ENCODE data around the gene C6orf163. TPM values are rescaled to one million over a fixed set of nuclear protein-coding genes. Genes with fewer than 3 reads are reported as not detected.

The C6orf163 gene
- total RNA-seq, 2 donors from 2014 or later = 2.7 to 3.7 TPM

GRCh38 chr6:87397656-87398055, 53.0 kb downstream of the C6orf163 start:
- ATAC-seq (no peak), DNase-seq (no peak)
- intact Hi-C loops (cut with DNase I, micrococcal nuclease) = no loop called here

DNA sequence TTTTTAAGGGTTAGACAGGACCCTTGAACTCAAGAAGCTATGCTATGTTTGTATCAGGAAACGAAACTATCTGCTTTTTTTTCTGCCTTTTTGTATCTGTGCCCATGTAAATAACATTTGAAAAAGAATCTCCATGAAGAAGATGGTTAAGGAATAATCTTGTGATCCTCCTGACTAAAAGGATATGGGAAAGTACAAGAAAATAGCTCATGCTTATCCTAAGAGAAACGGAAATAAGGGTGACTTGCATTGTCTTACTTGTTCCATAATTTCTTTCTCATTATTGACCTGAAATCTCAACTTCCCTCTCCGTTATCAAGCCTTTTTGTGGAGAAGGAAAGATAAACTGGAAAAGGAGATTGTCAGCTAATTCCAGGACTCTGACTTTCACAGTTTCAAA, 57.2 kb downstream of the C6orf163 start:
- ATAC-seq = no peak
- intact Hi-C loops (cut with DNase I, micrococcal nuclease) = no loop called here
- DNase-seq = no peak

GRCh38 chr6:87407561-87407900, 62.9 kb downstream of the C6orf163 start:
- ATAC-seq (peak; percentile 22), DNase-seq (peak in 1 of 2 donors; percentile 32)
- intact Hi-C loops (cut with DNase I, micrococcal nuclease) = no loop called here

DNA sequence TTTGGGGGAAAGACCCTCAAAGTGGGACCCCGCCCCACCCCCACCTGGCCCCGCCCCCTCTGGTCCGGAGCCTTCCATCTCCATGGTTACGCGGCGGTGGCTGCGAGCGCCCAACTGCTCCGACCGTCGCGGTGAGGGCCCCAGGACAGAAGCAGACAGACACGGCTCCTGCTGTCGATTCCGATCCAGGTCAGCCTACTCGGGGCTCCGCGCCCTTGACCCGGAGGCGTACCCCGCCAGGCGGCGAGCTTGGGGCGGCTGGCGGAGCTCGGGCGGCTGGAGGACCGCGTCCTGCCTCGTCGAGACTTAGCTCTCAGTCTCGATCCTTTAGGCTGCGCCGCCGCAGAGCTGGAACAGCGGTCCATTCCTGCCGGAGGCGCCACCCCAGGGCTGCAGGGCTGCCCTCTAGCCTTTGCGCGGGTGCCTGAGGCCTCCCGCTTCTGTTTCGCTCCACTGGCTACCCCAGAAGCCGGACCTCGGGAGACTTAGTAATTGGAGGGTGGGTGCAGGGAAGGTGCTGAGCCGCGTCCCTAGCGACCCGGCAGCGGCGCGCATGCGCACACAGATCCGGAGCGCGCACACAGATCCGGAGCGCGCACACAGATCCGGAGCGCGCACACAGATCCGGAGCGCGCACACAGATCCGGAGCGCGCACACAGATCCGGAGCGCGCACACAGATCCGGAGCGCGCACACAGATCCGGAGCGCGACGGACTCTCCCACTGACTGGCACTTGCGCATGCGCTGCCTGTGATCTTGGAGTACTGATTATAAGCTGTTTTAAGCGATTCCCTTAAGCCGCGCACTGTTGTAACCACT, 63.5 kb downstream of the C6orf163 start, which contains the start of gene CFAP206:
TSS of gene CFAP206 (plus strand) at position 72 of the 820 bp plus-strand sequence. CDS start 1,868 bp downstream, outside the sequence.
- ATAC-seq (peak; percentile 93), DNase-seq (peak; percentile 84 to 86)
- intact Hi-C loops (cut with DNase I, micrococcal nuclease) = no loop called here

- ATAC-seq (peak; percentile 17), DNase-seq (no peak)
- intact Hi-C loops (cut with DNase I, micrococcal nuclease) = no loop called here
Measured at GRCh38 chr6:87408721-87409155, 64.1 kb downstream of the C6orf163 start.

Other genes with a start within 250 kb of the C6orf163 start
- gene CGA, start 249.7 kb upstream of the C6orf163 start, total RNA-seq = not detected
- gene ZNF292, start 189.2 kb upstream of the C6orf163 start, total RNA-seq = 10 to 100 TPM; 32.7 to 47.5 TPM
- gene SMIM8, start 22.2 kb upstream of the C6orf163 start, total RNA-seq = 10 to 100 TPM in 1 of 2 donors, 1 to 10 TPM in 1; 6.6 to 10.3 TPM
- not detected for gene GJB7, start 15.5 kb upstream of the C6orf163 start, total RNA-seq
- gene CFAP206, start 63.2 kb downstream of the C6orf163 start, total RNA-seq = under 1 TPM in 1 of 2 donors, not detected in 1; 0.12 TPM
- 10 to 100 TPM; 44.1 to 47.2 TPM for gene SLC35A1, start 128.2 kb downstream of the C6orf163 start, total RNA-seq
- gene RARS2, start 245.2 kb downstream of the C6orf163 start, total RNA-seq = 10 to 100 TPM; 28.8 to 32.0 TPM
- gene ORC3, start 245.3 kb downstream of the C6orf163 start, total RNA-seq = 10 to 100 TPM; 11.3 to 11.9 TPM

All from left colon (tissue), 2 donors.